GM19395 (cell line): Measurements from ENCODE around the gene TPM2.
A peak's percentile ranks its signal among the peaks of the same experiment; 100 is the strongest.

ENCODE experiments used
- ATAC-seq: cut with Tn5 transposase; IDR thresholded peaks from one replicate; pipeline ENCODE4 v1.9.1; 2021; ENCODE audit warnings: mild to moderate bottlenecking, moderate library complexity; ENCODE audit not compliant: unreplicated experiment

The TPM2 gene

GRCh38 chr9:35696520-35697215, 6.9 kb upstream of the TPM2 start:
- ATAC-seq, result peak; percentile 79

GRCh38 chr9:35695943-35696401, 6.2 kb upstream of the TPM2 start:
- no peak for ATAC-seq

GRCh38 chr9:35691757-35692301, 2.1 kb upstream of the TPM2 start:
- ATAC-seq, result no peak

GRCh38 chr9:35691334-35691650, 1.6 kb upstream of the TPM2 start:
- no peak for ATAC-seq

GRCh38 chr9:35690614-35691333, 1.0 kb upstream of the TPM2 start:
- ATAC-seq, result no peak

- ATAC-seq, result no peak
Observed at GRCh38 chr9:35690294-35690613, 529 bp upstream of the TPM2 start.

- no peak for ATAC-seq
Observed at GRCh38 chr9:35688558-35689541, 875 bp downstream of the TPM2 start.

GRCh38 chr9:35687972-35688557, 1.7 kb downstream of the TPM2 start:
- ATAC-seq, result no peak

GRCh38 chr9:35687306-35687705, 2.4 kb downstream of the TPM2 start:
- no peak for ATAC-seq

- no peak for ATAC-seq
Observed at GRCh38 chr9:35686222-35687203, 3.2 kb downstream of the TPM2 start.

- ATAC-seq, result no peak
Observed at GRCh38 chr9:35685506-35685905, 4.2 kb downstream of the TPM2 start.

GRCh38 chr9:35684921-35685320, 4.8 kb downstream of the TPM2 start:
- no peak for ATAC-seq

GRCh38 chr9:35683323-35683722, 6.4 kb downstream of the TPM2 start:
- no peak for ATAC-seq

GRCh38 chr9:35682520-35683315, 7.0 kb downstream of the TPM2 start:
- ATAC-seq, result no peak

GRCh38 chr9:35682051-35682450, 7.7 kb downstream of the TPM2 start:
- no peak for ATAC-seq

GRCh38 chr9:35681341-35682002, 8.3 kb downstream of the TPM2 start:
- no peak for ATAC-seq

- no peak for ATAC-seq
Observed at GRCh38 chr9:35680331-35681105, 9.2 kb downstream of the TPM2 start.
